H1 (cell line): ENCODE measurements around the gene CYTH1. TPM values are rescaled to one million over a fixed set of nuclear protein-coding genes. Genes with fewer than 3 reads are reported as not detected.

ENCODE experiments used
- CTCF ChIA-PET: fragments of 300-600 bp; sonication (Branson Sonifier 250); formaldehyde crosslinking; loops from one replicate; lab custom pipeline; 2021; ENCODE audit not compliant: partially characterized antibody; lab: Charles Lee
- POLR2A ChIA-PET: fragments of 300-600 bp; sonication (Branson Sonifier 250); formaldehyde crosslinking; loops from one replicate; lab custom pipeline; 2021; ENCODE audit warnings: inconsistent platforms; ENCODE audit not compliant: partially characterized antibody; lab: Charles Lee
- DNase-seq, 2 experiments: peaks; one replicate each; pipeline versions ENCODE4 v3.0.0 to v3.0.0-alpha.2; 2010 to 2022; ENCODE audit warnings: low spot score in 2 of 2, low read depth in 1 of 2, mixed read lengths in 1 of 2
- FAIRE-seq: peaks from 2 replicates; lab custom pipeline; 2011; peaks lifted over from hg19 to GRCh38; lab: Jason Lieb, UNC
- H2AFZ ChIP-seq: 2 replicates; pipeline ENCODE4 v1.8.1; 2012; ENCODE audit warnings: low read length, inconsistent platforms
- H2AK5ac ChIP-seq: 2 replicates; pipeline ENCODE4 v1.6.1; 2013; ENCODE audit warnings: low read depth, low read length
- H2BK120ac ChIP-seq: replicated peaks from 2 replicates; pipeline ENCODE3; 2013; ENCODE audit warnings: low read depth, low read length, inconsistent platforms
- H2BK12ac ChIP-seq: 2 replicates; pipeline ENCODE4 v1.6.1; 2013; ENCODE audit warnings: low read depth, low read length
- H2BK15ac ChIP-seq: 2 replicates; pipeline ENCODE4 v1.6.1; 2013; ENCODE audit warnings: low read length
- H2BK20ac ChIP-seq: 2 replicates; pipeline ENCODE4 v1.6.1; 2013; ENCODE audit warnings: low read length
- H2BK5ac ChIP-seq: 2 replicates; pipeline ENCODE4 v1.6.1; 2013; ENCODE audit warnings: low read depth, low read length
- H3K14ac ChIP-seq: 2 replicates; pipeline ENCODE4 v1.6.1; 2013; ENCODE audit warnings: inconsistent platforms; ENCODE audit not compliant: insufficient read length
- H3K18ac ChIP-seq: 2 replicates; pipeline ENCODE4 v1.6.1; 2013; ENCODE audit warnings: low read length; ENCODE audit errors: extremely low read depth
- H3K23ac ChIP-seq: 2 replicates; pipeline ENCODE4 v1.6.1; 2013; ENCODE audit warnings: inconsistent platforms; ENCODE audit not compliant: insufficient read length
- H3K23me2 ChIP-seq: 2 replicates; pipeline ENCODE4 v1.6.1; 2013; ENCODE audit warnings: low read depth, low read length
- H3K27ac ChIP-seq: 2 replicates; pipeline ENCODE4 v1.6.1; 2011; ENCODE audit warnings: low read depth, low read length, inconsistent platforms
- H3K27me3 ChIP-seq, 4 experiments: replicated peaks in 1 of 4; 1 replicate in 1 of 4; 2 replicates in 3 of 4; pipeline versions ENCODE4 v1.6.1 to v1.8.1; 2011 to 2013; ENCODE audit warnings: low read length in 3 of 4, mild to moderate bottlenecking in 3 of 4, inconsistent platforms in 2 of 4, mixed read lengths in 2 of 4, moderate library complexity in 1 of 4; ENCODE audit not compliant: control insufficient read depth in 3 of 4, insufficient read depth in 3 of 4; ENCODE audit errors: extremely low read depth in 1 of 4
- H3K36me3 ChIP-seq, 4 experiments: 2 replicates each; pipeline versions ENCODE4 v1.6.1 to v1.8.1; 2011 to 2013; ENCODE audit warnings: mild to moderate bottlenecking in 4 of 4, low read length in 3 of 4, moderate library complexity in 2 of 4, control low read depth in 1 of 4, inconsistent platforms in 1 of 4; ENCODE audit not compliant: insufficient read depth in 4 of 4, control insufficient read depth in 2 of 4
- H3K4ac ChIP-seq: replicated peaks from 2 replicates; pipeline ENCODE3; 2013; ENCODE audit warnings: low read length, low read depth, mixed read lengths, inconsistent platforms; ENCODE audit not compliant: insufficient read length
- H3K4me1 ChIP-seq, 4 experiments: replicated peaks in 1 of 4; 1 replicate in 1 of 4; 2 replicates in 3 of 4; pipeline versions ENCODE4 v1.6.1 to v1.8.1; 2011 to 2013; ENCODE audit warnings: low read length in 3 of 4, inconsistent platforms in 2 of 4, mixed read lengths in 1 of 4; ENCODE audit not compliant: insufficient read depth in 4 of 4, control insufficient read depth in 3 of 4
- H3K4me2 ChIP-seq, 2 experiments: 2 replicates each; pipeline versions ENCODE4 v1.6.1 to v1.8.1; 2011 to 2013; ENCODE audit warnings: low read depth in 2 of 2, low read length in 2 of 2, control low read depth in 1 of 2, inconsistent platforms in 1 of 2, mild to moderate bottlenecking in 1 of 2; ENCODE audit not compliant: insufficient read depth in 1 of 2
- H3K4me3 ChIP-seq, 4 experiments: fragments of 200-600, 300-600 bp in 1 of 4; sonication (generic), shearing (Covaris generic), sonication (Bioruptor Twin) in 1 of 4; 2 replicates each; pipeline versions ENCODE4 v1.5.1 to v1.8.1; 2011 to 2016; ENCODE audit warnings: low read length in 4 of 4, low read depth in 3 of 4, control low read depth in 2 of 4, inconsistent platforms in 2 of 4, mild to moderate bottlenecking in 2 of 4, mixed read lengths in 1 of 4, moderate library complexity in 1 of 4; ENCODE audit not compliant: insufficient read depth in 2 of 4; ENCODE audit errors: extremely low read depth in 1 of 4
- H3K56ac ChIP-seq: replicated peaks from 2 replicates; pipeline ENCODE3; 2013; ENCODE audit warnings: low read depth, mild to moderate bottlenecking, mixed read lengths, low read length, inconsistent platforms; ENCODE audit not compliant: insufficient read length
- H3K79me1 ChIP-seq: 2 replicates; pipeline ENCODE4 v1.6.1; 2013; ENCODE audit warnings: low read depth, low read length, control low read depth
- H3K79me2 ChIP-seq, 2 experiments: 2 replicates each; pipeline versions ENCODE4 v1.6.1 to v1.8.1; 2012 to 2013; ENCODE audit warnings: low read length in 2 of 2, mild to moderate bottlenecking in 2 of 2, inconsistent platforms in 1 of 2; ENCODE audit not compliant: insufficient read depth in 2 of 2, control insufficient read depth in 1 of 2
- H3K9ac ChIP-seq, 4 experiments: replicated peaks in 1 of 4; 1 replicate in 1 of 4; 2 replicates in 3 of 4; pipeline versions ENCODE4 v1.6.1 to v1.8.1; 2011 to 2013; ENCODE audit warnings: low read depth in 3 of 4, low read length in 3 of 4, control low read depth in 2 of 4, mild to moderate bottlenecking in 2 of 4, moderate library complexity in 2 of 4, inconsistent platforms in 1 of 4; ENCODE audit errors: extremely low read depth in 1 of 4
- H3K9me3 ChIP-seq, 2 experiments: 2 replicates each; pipeline versions ENCODE4 v1.6.1 to v1.8.1; 2012 to 2013; ENCODE audit warnings: mild to moderate bottlenecking in 2 of 2, moderate library complexity in 2 of 2, control low read depth in 1 of 2, inconsistent platforms in 1 of 2, low read depth in 1 of 2, low read length in 1 of 2, mixed read lengths in 1 of 2; ENCODE audit not compliant: insufficient read depth in 2 of 2
- H4K20me1 ChIP-seq, 2 experiments: replicated peaks in 1 of 2; 2 replicates each; pipeline versions ENCODE3 to v1.8.1; 2011 to 2013; ENCODE audit warnings: inconsistent platforms in 2 of 2, low read length in 2 of 2, mild to moderate bottlenecking in 1 of 2; ENCODE audit not compliant: insufficient read depth in 2 of 2, control insufficient read depth in 1 of 2
- H4K5ac ChIP-seq: 2 replicates; pipeline ENCODE4 v1.6.1; 2013; ENCODE audit warnings: low read length, low read depth, mixed read lengths, inconsistent platforms; ENCODE audit not compliant: insufficient read length
- H4K8ac ChIP-seq: 2 replicates; pipeline ENCODE4 v1.8.0; 2013; ENCODE audit warnings: mild to moderate bottlenecking, moderate library complexity, low read length, inconsistent platforms; ENCODE audit not compliant: insufficient read depth; ENCODE audit errors: extremely low read depth
- H4K91ac ChIP-seq: replicated peaks from 2 replicates; pipeline ENCODE3; 2013; ENCODE audit warnings: low read length, mixed read lengths, inconsistent platforms; ENCODE audit not compliant: insufficient read length
- CEBPB ChIP-seq: IDR thresholded peaks from 2 replicates; pipeline ENCODE4 v1.6.1; 2012; ENCODE audit warnings: low read depth, low read length
- HDAC2 ChIP-seq, 2 experiments: fragments of 300-600 bp in 1 of 2; sonication (generic) in 1 of 2; IDR thresholded peaks; 2 replicates each; pipeline ENCODE4 v1.6.1; 2011 to 2012; ENCODE audit warnings: low read depth in 2 of 2, low read length in 2 of 2, mild to moderate bottlenecking in 2 of 2, moderate library complexity in 2 of 2, borderline replicate concordance in 1 of 2, inconsistent platforms in 1 of 2
- HDAC6 ChIP-seq: IDR thresholded peaks from one replicate; pipeline ENCODE4 v1.7.1; 2012; ENCODE audit warnings: low read depth, mild to moderate bottlenecking, inconsistent platforms, low read length, moderate library complexity
- MAX ChIP-seq: IDR thresholded peaks from 2 replicates; pipeline ENCODE4 v1.6.1; 2012; ENCODE audit warnings: inconsistent platforms
- POLR2AphosphoS5 ChIP-seq: IDR thresholded peaks from 2 replicates; pipeline ENCODE4 v1.6.1; 2011; ENCODE audit warnings: low read depth, low read length
- RNF2 ChIP-seq: fragments of 200-900, 300-1000 bp; sonication (generic); IDR thresholded peaks from 2 replicates; pipeline ENCODE4 v1.7.1; 2016; ENCODE audit warnings: borderline replicate concordance, low read depth, mild to moderate bottlenecking, antibody characterized with exemption, low read length; ENCODE audit not compliant: poor library complexity, severe bottlenecking; ENCODE audit errors: missing control alignments
- SUZ12 ChIP-seq: fragments of 200-600 bp; sonication (generic); IDR thresholded peaks from 2 replicates; pipeline ENCODE4 v1.6.1; 2012; ENCODE audit warnings: mild to moderate bottlenecking, inconsistent platforms, low read length, moderate library complexity, mixed read lengths
- TAF1 ChIP-seq: IDR thresholded peaks from 2 replicates; pipeline ENCODE4 v1.6.1; 2011; ENCODE audit warnings: mild to moderate bottlenecking, low read depth, low read length
- YY1 ChIP-seq: IDR thresholded peaks from 2 replicates; pipeline ENCODE4 v1.6.1; 2011; ENCODE audit warnings: low read depth, mild to moderate bottlenecking, low read length
- WGBS, 2 experiments: shearing (Covaris generic) in 1 of 2; methylation state at CpG; one replicate each; pipeline versions ENCODE4 v1.1.6 to v1.1.7; 2013 to 2015; ENCODE audit warnings: low lambda C conversion rate in 2 of 2, mixed read lengths in 2 of 2, inconsistent platforms in 1 of 2, low coverage in 1 of 2, missing lambda C conversion rate in 1 of 2; ENCODE audit not compliant: insufficient replicate concordance in 2 of 2, insufficient coverage in 1 of 2, insufficient read length in 1 of 2; ENCODE audit errors: extremely low coverage in 1 of 2, missing lambda C conversion rate in 1 of 2; 5-methylcytosine and 5-hydroxymethylcytosine counted together
- polyA plus RNA-seq, 7 experiments: library from polyadenylated mRNA; depleted of rRNA in 3 of 7; stranded (reverse) in 5 of 7; unstranded in 2 of 7; fragments of >200 nt in 5 of 7; fragments of 200-250 nt in 2 of 7; gene quantifications; 1 replicate in 5 of 7; 2 replicates in 1 of 7; 4 replicates in 1 of 7; pipeline versions ENCODE4 v1.2.1 to v1.2.3, GENCODE V29; 2011 to 2013; ENCODE audit warnings: missing spikeins in 2 of 7, mixed read lengths in 2 of 7
- total RNA-seq: library from RNA; stranded (reverse); fragmentation: NEBNext Ultra II Directional; extraction: Animal tissue kit (Norgen Biotek cat#: 25700); gene quantifications from 2 replicates; pipeline ENCODE4 v1.2.1, GENCODE V29; 2021
- TF ChIP-seq, protein P1 (sequence below): IDR thresholded peaks from 2 replicates; pipeline ENCODE4 v1.6.1; 2011; ENCODE audit warnings: low read length, improper control_type of control experiment

Gene CYTH1
- total and polyA plus RNA-seq, 2 of the 8 experiments (the other 6 are each of a cell fraction or from before 2014, with no cell fraction given): 12.8 to 14.8 TPM

- H3K4ac ChIP-seq: no peak overlapping the region
- H2BK12ac ChIP-seq: no peak overlapping the region
- H2AFZ ChIP-seq: no peak overlapping the region
- no peaks in the 10 kb centered on the region; a peak in 1 of 7 replicates for H3K4me1 ChIP-seq
- H4K8ac ChIP-seq: no peak overlapping the region
- H4K20me1 ChIP-seq: no peaks in the 10 kb centered on the region
- H3K79me1 ChIP-seq: no peaks in the 10 kb centered on the region
- POLR2A ChIA-PET: interaction anchor here (0.6 to 1.2 kb wide), 2 partner anchors 23 to 45 kb away, joined by 3 to 5 read pairs; no protein-coding TSS in a partner anchor
- H3K27ac ChIP-seq: no peak overlapping the region
- H3K18ac ChIP-seq: no peak overlapping the region
- H4K5ac ChIP-seq: no peak overlapping the region
- H3K14ac ChIP-seq: no peak overlapping the region
- no peaks in the 10 kb centered on the region; the same call in 1 of the 2 replicates for H3K23me2 ChIP-seq
- H2BK120ac ChIP-seq: no peak overlapping the region
- no peak for FAIRE-seq
- H3K27me3 ChIP-seq: no peaks in the 10 kb centered on the region
- H2AK5ac ChIP-seq: no peak overlapping the region
- 0 out of 4 replicates have a peak, but pooled peaks cover 0 to 3% of the 10 kb centered on the region in 2 experiments for H3K9me3 ChIP-seq
- no peak overlapping the region for H3K23ac ChIP-seq
- H3K36me3 ChIP-seq: no peaks in the 10 kb centered on the region
- no peaks in the 10 kb centered on the region for H3K79me2 ChIP-seq
- H3K4me3 ChIP-seq: no peak overlapping the region
- 95% methylated on average over 28 of the region's 30 CpGs; no CpG with 5 or more reads in 1 of the 2 experiments for WGBS, 2 experiments
- no peak overlapping the region for H3K4me2 ChIP-seq
- no peak overlapping the region for H2BK5ac ChIP-seq
- no peak overlapping the region for H2BK20ac ChIP-seq
- CTCF ChIA-PET: interaction anchor here (0.8 to 3.1 kb wide), 2 partner anchors 8 to 16 kb away, joined by 3 to 13 read pairs; no protein-coding TSS in a partner anchor
- no peak for DNase-seq
- H2BK15ac ChIP-seq: no peak overlapping the region
- no peak overlapping the region for H3K56ac ChIP-seq
- H4K91ac ChIP-seq: no peak overlapping the region
- H3K9ac ChIP-seq: no peak overlapping the region; a peak in 1 of 7 replicates
- TF ChIP-seq RNF2 (no peak), POLR2AphosphoS5 (no peak), YY1 (no peak), SUZ12 (no peak), TAF1 (no peak), CEBPB (no peak), HDAC6 (no peak), MAX (no peak), HDAC2 (IDR thresholded peaks at IDR 0.05; ENCODE audit: borderline replicate concordance in 1 of 2, low read depth in 2 of 2, low read length in 2 of 2) (no peak)
- TF ChIP-seq, protein P1, sequence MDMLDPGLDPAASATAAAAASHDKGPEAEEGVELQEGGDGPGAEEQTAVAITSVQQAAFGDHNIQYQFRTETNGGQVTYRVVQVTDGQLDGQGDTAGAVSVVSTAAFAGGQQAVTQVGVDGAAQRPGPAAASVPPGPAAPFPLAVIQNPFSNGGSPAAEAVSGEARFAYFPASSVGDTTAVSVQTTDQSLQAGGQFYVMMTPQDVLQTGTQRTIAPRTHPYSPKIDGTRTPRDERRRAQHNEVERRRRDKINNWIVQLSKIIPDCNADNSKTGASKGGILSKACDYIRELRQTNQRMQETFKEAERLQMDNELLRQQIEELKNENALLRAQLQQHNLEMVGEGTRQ: no peak
Observed at GRCh38 chr17:78667741-78668640, 114.1 kb downstream of the CYTH1 start.
